ENCODE results near the gene ZNF518B. TPM values are rescaled to one million over a fixed set of nuclear protein-coding genes. Genes with fewer than 3 reads are reported as not detected.

ZNF518B gene
- total and polyA plus RNA-seq, 8 donors, result 17.3 to 28.2 (median 25.9) TPM

Other genes starting within 250 kb of the ZNF518B start
- under 1 TPM; 0.13 to 0.15 TPM for gene CLNK, start 227.3 kb upstream of the ZNF518B start, total RNA-seq
- gene CLNK, start 227.3 kb upstream of the ZNF518B start, polyA plus RNA-seq (ENCODE audit: insufficient read length in 6 of 6), result under 1 TPM; 0.23 to 0.61 (median 0.40) TPM